Activated CD4-positive, alpha-beta memory T cell treated with anti-CD3 and anti-CD28 coated beads, Interleukin-2, amount 10 ng/mL, durations not matched to agents 7 days and 5 days (primary cell): Measurements from ENCODE around the gene CSNK2A2. TPM values are rescaled to one million over a fixed set of nuclear protein-coding genes. Genes with fewer than 3 reads are reported as not detected.

Source experiments
- CTCF ChIA-PET: fragments of 350-600 bp; sonication (Branson Sonifier 250); formaldehyde crosslinking; loops from one replicate; lab custom pipeline; 2021; ENCODE audit warnings: antibody characterized with exemption, inconsistent platforms; lab: Charles Lee
- POLR2A ChIA-PET: fragments of 350-600 bp; sonication (Branson Sonifier 250); formaldehyde crosslinking; loops from one replicate; lab custom pipeline; 2021; ENCODE audit warnings: antibody characterized with exemption; lab: Charles Lee
- DNase-seq: peaks from one replicate; pipeline ENCODE4 v3.0.0-alpha.2; 2020
- H3K27ac Mint-ChIP-seq: one replicate; pipeline ENCODE4 v1.8.0; 2021; ENCODE audit warnings: mild to moderate bottlenecking, mixed read lengths
- H3K27me3 Mint-ChIP-seq: one replicate; pipeline ENCODE4 v1.8.0; 2021; ENCODE audit warnings: mixed read lengths
- H3K36me3 Mint-ChIP-seq: one replicate; pipeline ENCODE4 v1.8.0; 2021; ENCODE audit warnings: low read depth, mixed read lengths
- H3K4me1 Mint-ChIP-seq: one replicate; pipeline ENCODE4 v1.8.0; 2021; ENCODE audit warnings: mixed read lengths
- H3K4me3 Mint-ChIP-seq: one replicate; pipeline ENCODE4 v1.8.0; 2021; ENCODE audit warnings: mild to moderate bottlenecking, mixed read lengths
- H3K9me3 Mint-ChIP-seq: one replicate; pipeline ENCODE4 v1.8.0; 2021; ENCODE audit warnings: mixed read lengths
- total RNA-seq, 2 experiments: library from RNA; stranded (reverse); gene quantifications; one replicate each; pipeline ENCODE4 v1.2.3, GENCODE V29; 2021

CSNK2A2 gene
- total RNA-seq, 2 experiments from 2014 or later = 67.5 to 67.9 TPM

- Mint-ChIP-seq H3K36me3 (no peaks in the 10 kb centered on the region), H3K27me3 (peaks cover 36% of the 10 kb centered on the region)
- CTCF ChIA-PET = no interaction called here
Observed at GRCh38 chr16:58217311-58217925, 19.5 kb upstream of the CSNK2A2 start.

GRCh38 chr16:58212824-58213655 is 15.1 kb upstream of the CSNK2A2 start:
- POLR2A ChIA-PET = no interaction called here
- DNase-seq = no peak
- Mint-ChIP-seq H3K27me3 (peaks cover 34% of the 10 kb centered on the region), H3K27ac (no peak overlapping the region), H3K4me3 (no peak overlapping the region), H3K4me1 (no peaks in the 10 kb centered on the region), H3K9me3 (peaks cover 2% of the 10 kb centered on the region), H3K36me3 (no peaks in the 10 kb centered on the region)
- CTCF ChIA-PET = no interaction called here

More at GRCh38 chr16:58217311-58217925, 19.5 kb upstream of the CSNK2A2 start:
- H3K4me3 Mint-ChIP-seq = no peak overlapping the region
- no peak for DNase-seq
- no peaks in the 10 kb centered on the region for H3K4me1 Mint-ChIP-seq
- no peak overlapping the region for H3K27ac Mint-ChIP-seq
- peaks cover 2% of the 10 kb centered on the region for H3K9me3 Mint-ChIP-seq
- POLR2A ChIA-PET = no interaction called here

- Mint-ChIP-seq H3K27me3 (peaks cover 29% of the 10 kb centered on the region), H3K4me3 (no peak overlapping the region), H3K27ac (no peak overlapping the region), H3K4me1 (peaks cover 1% of the 10 kb centered on the region), H3K36me3 (no peaks in the 10 kb centered on the region), H3K9me3 (peaks cover 2% of the 10 kb centered on the region)
- ChIA-PET POLR2A (no interaction called here), CTCF (interaction anchor here (1.4 kb wide), 1 partner anchor 28 kb away, joined by 3 read pairs; no protein-coding TSS in a partner anchor)
- no peak for DNase-seq
Observed at GRCh38 chr16:58211846-58212245, 13.9 kb upstream of the CSNK2A2 start.

GRCh38 chr16:58211245-58211644 is 13.3 kb upstream of the CSNK2A2 start:
- Mint-ChIP-seq H3K9me3 (peaks cover 2% of the 10 kb centered on the region), H3K4me1 (peaks cover 6% of the 10 kb centered on the region), H3K4me3 (no peak overlapping the region), H3K27me3 (peaks cover 27% of the 10 kb centered on the region), H3K36me3 (no peaks in the 10 kb centered on the region), H3K27ac (no peak overlapping the region)
- ChIA-PET POLR2A (no interaction called here), CTCF (interaction anchor here (1.4 kb wide), 1 partner anchor 28 kb away, joined by 3 read pairs; no protein-coding TSS in a partner anchor)
- DNase-seq = no peak

- H3K9me3 Mint-ChIP-seq = no peaks in the 10 kb centered on the region
- H3K27ac Mint-ChIP-seq = no peak overlapping the region
- CTCF ChIA-PET = no interaction called here
- peaks cover 26% of the 10 kb centered on the region for H3K27me3 Mint-ChIP-seq
- peaks cover 6% of the 10 kb centered on the region for H3K4me1 Mint-ChIP-seq
- POLR2A ChIA-PET = no interaction called here
- no peak for DNase-seq
- H3K4me3 Mint-ChIP-seq = no peak overlapping the region
- no peaks in the 10 kb centered on the region for H3K36me3 Mint-ChIP-seq
Observed at GRCh38 chr16:58205276-58206036, 7.5 kb upstream of the CSNK2A2 start.

GRCh38 chr16:58201163-58201562 is 3.3 kb upstream of the CSNK2A2 start:
- CTCF ChIA-PET = interaction anchor here (0.6 to 1.0 kb wide), 2 partner anchors 22 to 625 kb away, joined by 3 to 4 read pairs; no protein-coding TSS in a partner anchor

GRCh38 chr16:58200004-58200797 is 2.3 kb upstream of the CSNK2A2 start:
- Mint-ChIP-seq H3K4me3 (no peak overlapping the region), H3K27ac (no peak overlapping the region), H3K27me3 (peaks cover 26% of the 10 kb centered on the region), H3K36me3 (peaks cover 17% of the 10 kb centered on the region), H3K4me1 (peaks cover 25% of the 10 kb centered on the region), H3K9me3 (no peaks in the 10 kb centered on the region)
- CTCF ChIA-PET = interaction anchor here (0.6 to 1.4 kb wide), 3 partner anchors 23 to 624 kb away, joined by 3 to 4 read pairs (median 3); no protein-coding TSS in a partner anchor
- no peak for DNase-seq
- POLR2A ChIA-PET = no interaction called here

More at GRCh38 chr16:58201163-58201562, 3.3 kb upstream of the CSNK2A2 start:
- H3K9me3 Mint-ChIP-seq = no peaks in the 10 kb centered on the region
- H3K27ac Mint-ChIP-seq = no peak overlapping the region
- peaks cover 15% of the 10 kb centered on the region for H3K4me1 Mint-ChIP-seq
- H3K27me3 Mint-ChIP-seq = peaks cover 28% of the 10 kb centered on the region
- H3K36me3 Mint-ChIP-seq = peaks cover 9% of the 10 kb centered on the region
- DNase-seq = no peak
- POLR2A ChIA-PET = no interaction called here
- H3K4me3 Mint-ChIP-seq = no peak overlapping the region

- ChIA-PET POLR2A (no interaction called here), CTCF (interaction anchor here (0.8 to 1.4 kb wide), 3 partner anchors 26 to 101 kb away, joined by 3 to 8 read pairs (median 3); partner anchors contain the start of gene CFAP20)
- Mint-ChIP-seq H3K4me3 (peak overlapping the region; percentile 72), H3K9me3 (no peaks in the 10 kb centered on the region), H3K36me3 (peaks cover 29% of the 10 kb centered on the region), H3K27ac (no peak overlapping the region), H3K27me3 (peaks cover 24% of the 10 kb centered on the region), H3K4me1 (peaks cover 34% of the 10 kb centered on the region)
- DNase-seq = no peak
Observed at GRCh38 chr16:58198803-58199411, 1.0 kb upstream of the CSNK2A2 start.

GRCh38 chr16:58197314-58198012 is 443 bp downstream of the CSNK2A2 start:
- H3K36me3 Mint-ChIP-seq = peaks cover 43% of the 10 kb centered on the region
- peak overlapping the region; percentile 80 for H3K4me3 Mint-ChIP-seq
- no peaks in the 10 kb centered on the region for H3K9me3 Mint-ChIP-seq
- CTCF ChIA-PET = interaction anchor here (0.6 to 1.3 kb wide), 3 partner anchors 11 to 68 kb away, joined by 3 read pairs; partner anchors contain the start of gene CFAP20
- peak overlapping the region; percentile 33 for H3K27ac Mint-ChIP-seq
- peaks cover 22% of the 10 kb centered on the region for H3K27me3 Mint-ChIP-seq
- DNase-seq = peak; percentile 20
- POLR2A ChIA-PET = interaction anchor here (0.9 to 1.6 kb wide), 5 partner anchors 10 to 199 kb away, joined by 3 to 6 read pairs (median 4); partner anchors contain the start of gene CFAP20
- peaks cover 44% of the 10 kb centered on the region for H3K4me1 Mint-ChIP-seq

- peaks cover 47% of the 10 kb centered on the region for H3K36me3 Mint-ChIP-seq
- no peak for DNase-seq
- POLR2A ChIA-PET = interaction anchor here (0.9 to 1.6 kb wide), 5 partner anchors 10 to 198 kb away, joined by 3 to 6 read pairs (median 4); partner anchors contain the start of gene CFAP20
- H3K9me3 Mint-ChIP-seq = no peaks in the 10 kb centered on the region
- peak overlapping the region; percentile 80 for H3K4me3 Mint-ChIP-seq
- peak overlapping the region; percentile 33 for H3K27ac Mint-ChIP-seq
- H3K27me3 Mint-ChIP-seq = peaks cover 18% of the 10 kb centered on the region
- CTCF ChIA-PET = interaction anchor here (0.6 to 1.9 kb wide), 4 partner anchors 11 to 67 kb away, joined by 3 to 6 read pairs (median 3); partner anchors contain the start of gene CFAP20
- peaks cover 45% of the 10 kb centered on the region for H3K4me1 Mint-ChIP-seq
Observed at GRCh38 chr16:58196898-58197313, 1.0 kb downstream of the CSNK2A2 start.

- Mint-ChIP-seq H3K27ac (no peak overlapping the region), H3K36me3 (peaks cover 57% of the 10 kb centered on the region), H3K9me3 (no peaks in the 10 kb centered on the region), H3K4me3 (peak overlapping the region; percentile 80), H3K4me1 (peaks cover 53% of the 10 kb centered on the region), H3K27me3 (peaks cover 11% of the 10 kb centered on the region)
- POLR2A ChIA-PET = interaction anchor here (1.0 to 1.2 kb wide), 3 partner anchors 18 to 66 kb away, joined by 3 read pairs; partner anchors contain the start of gene CFAP20
- CTCF ChIA-PET = interaction anchor here (0.5 to 1.9 kb wide), 4 partner anchors 10 to 66 kb away, joined by 3 to 6 read pairs (median 3); partner anchors contain the start of gene CFAP20
- DNase-seq = no peak
Observed at GRCh38 chr16:58195771-58196170, 2.1 kb downstream of the CSNK2A2 start.
